ENCODE results near the gene IGF2BP3. TPM values are rescaled to one million over a fixed set of nuclear protein-coding genes. Genes with fewer than 3 reads are reported as not detected.
"Not testable (repeated sequence)": the region's sequence is repeated elsewhere in the genome, so short reads cannot be mapped to it uniquely, and the experiment has no call there.

Gene IGF2BP3
- total and polyA plus RNA-seq, 4 donors, result 0.18 to 60.2 (median 1.5) TPM

GRCh38 chr7:23491502-23491901 lies 21.2 kb upstream of the IGF2BP3 start:
- Histone ChIP-seq H3K36me3 (ENCODE audit: control insufficient read depth in 4 of 4, insufficient read depth in 4 of 4, low read length in 4 of 4) (no peaks in the 10 kb centered on the region), H3K9me3 (ENCODE audit: control insufficient read depth in 4 of 4, insufficient read depth in 3 of 4, low read length in 3 of 4) (no peaks in the 10 kb centered on the region), H3K27ac (ENCODE audit: low read depth in 1 of 2, low read length in 1 of 2) (no peak overlapping the region), H3K4me3 (no peak overlapping the region), H3K4me1 (ENCODE audit: control insufficient read depth in 5 of 5, insufficient read depth in 5 of 5, low read length in 5 of 5) (peaks cover 0 to 4% (median 0%) of the 10 kb centered on the region in 5 donors), H3K9ac (ENCODE audit: insufficient read depth in 1 of 2, low read length in 2 of 2) (no peak overlapping the region), H3K27me3 (ENCODE audit: control insufficient read depth in 3 of 3, insufficient read depth in 3 of 3, low read length in 2 of 3) (no peaks in the 10 kb centered on the region)
- TF ChIP-seq, protein P1, sequence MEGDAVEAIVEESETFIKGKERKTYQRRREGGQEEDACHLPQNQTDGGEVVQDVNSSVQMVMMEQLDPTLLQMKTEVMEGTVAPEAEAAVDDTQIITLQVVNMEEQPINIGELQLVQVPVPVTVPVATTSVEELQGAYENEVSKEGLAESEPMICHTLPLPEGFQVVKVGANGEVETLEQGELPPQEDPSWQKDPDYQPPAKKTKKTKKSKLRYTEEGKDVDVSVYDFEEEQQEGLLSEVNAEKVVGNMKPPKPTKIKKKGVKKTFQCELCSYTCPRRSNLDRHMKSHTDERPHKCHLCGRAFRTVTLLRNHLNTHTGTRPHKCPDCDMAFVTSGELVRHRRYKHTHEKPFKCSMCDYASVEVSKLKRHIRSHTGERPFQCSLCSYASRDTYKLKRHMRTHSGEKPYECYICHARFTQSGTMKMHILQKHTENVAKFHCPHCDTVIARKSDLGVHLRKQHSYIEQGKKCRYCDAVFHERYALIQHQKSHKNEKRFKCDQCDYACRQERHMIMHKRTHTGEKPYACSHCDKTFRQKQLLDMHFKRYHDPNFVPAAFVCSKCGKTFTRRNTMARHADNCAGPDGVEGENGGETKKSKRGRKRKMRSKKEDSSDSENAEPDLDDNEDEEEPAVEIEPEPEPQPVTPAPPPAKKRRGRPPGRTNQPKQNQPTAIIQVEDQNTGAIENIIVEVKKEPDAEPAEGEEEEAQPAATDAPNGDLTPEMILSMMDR (IDR thresholded peaks at IDR 0.05; ENCODE audit: control extremely low read depth, extremely low read depth), result no peak
- DNase-seq, result no peak
- no peak for ATAC-seq (ENCODE audit: insufficient read depth, low FRiP score)
- 29 to 47% methylated on average over 3 of the region's 3 CpGs for WGBS, 2 donors

GRCh38 chr7:23490357-23491135 lies 20.3 kb upstream of the IGF2BP3 start:
- peak overlapping the region; percentile 81 to 86 for H3K9ac ChIP-seq (ENCODE audit: insufficient read depth in 1 of 2, low read length in 2 of 2)
- H3K9me3 ChIP-seq (ENCODE audit: control insufficient read depth in 4 of 4, insufficient read depth in 3 of 4, low read length in 3 of 4), result no peaks in the 10 kb centered on the region
- TF ChIP-seq, protein P1 (IDR thresholded peaks at IDR 0.05; ENCODE audit: control extremely low read depth, extremely low read depth), result no peak
- DNase-seq (peak; percentile 70 to 85 (median 82)), ATAC-seq (ENCODE audit: insufficient read depth, low FRiP score) (peak; percentile 75)
- peaks cover 0 to 4% (median 0%) of the 10 kb centered on the region in 5 donors for H3K4me1 ChIP-seq (ENCODE audit: control insufficient read depth in 5 of 5, insufficient read depth in 5 of 5, low read length in 5 of 5)
- 43 to 58% methylated on average over 56 of the region's 56 CpGs for WGBS, 2 donors
- no peaks in the 10 kb centered on the region for H3K36me3 ChIP-seq (ENCODE audit: control insufficient read depth in 4 of 4, insufficient read depth in 4 of 4, low read length in 4 of 4)
- H3K4me3 ChIP-seq, result peak overlapping the region; percentile 46
- H3K27me3 ChIP-seq (ENCODE audit: control insufficient read depth in 3 of 3, insufficient read depth in 3 of 3, low read length in 2 of 3), result no peaks in the 10 kb centered on the region
- H3K27ac ChIP-seq (ENCODE audit: low read depth in 1 of 2, low read length in 1 of 2), result peak overlapping the region in 1 of 2 donors; percentile 64

GRCh38 chr7:23488714-23489113 lies 18.4 kb upstream of the IGF2BP3 start:
- H3K9me3 ChIP-seq (ENCODE audit: control insufficient read depth in 4 of 4, insufficient read depth in 3 of 4, low read length in 3 of 4); H3K4me3 ChIP-seq; H3K4me1 ChIP-seq (ENCODE audit: control insufficient read depth in 5 of 5, insufficient read depth in 5 of 5, low read length in 5 of 5); H3K9ac ChIP-seq (ENCODE audit: insufficient read depth in 1 of 2, low read length in 2 of 2); H3K36me3 ChIP-seq (ENCODE audit: control insufficient read depth in 4 of 4, insufficient read depth in 4 of 4, low read length in 4 of 4); ATAC-seq (ENCODE audit: insufficient read depth, low FRiP score); H3K27ac ChIP-seq (ENCODE audit: low read depth in 1 of 2, low read length in 1 of 2); DNase-seq; H3K27me3 ChIP-seq (ENCODE audit: control insufficient read depth in 3 of 3, insufficient read depth in 3 of 3, low read length in 2 of 3): not testable (repeated sequence)
- WGBS, 2 donors, result 98 to 99% methylated on average over 11 to 13 of the region's 13 CpGs

GRCh38 chr7:23487670-23488069 lies 17.4 kb upstream of the IGF2BP3 start:
- Histone ChIP-seq H3K27ac (ENCODE audit: low read depth in 1 of 2, low read length in 1 of 2) (no peak overlapping the region), H3K9ac (ENCODE audit: insufficient read depth in 1 of 2, low read length in 2 of 2) (no peak overlapping the region), H3K9me3 (ENCODE audit: control insufficient read depth in 4 of 4, insufficient read depth in 3 of 4, low read length in 3 of 4) (no peaks in the 10 kb centered on the region), H3K36me3 (ENCODE audit: control insufficient read depth in 4 of 4, insufficient read depth in 4 of 4, low read length in 4 of 4) (no peaks in the 10 kb centered on the region), H3K4me1 (ENCODE audit: control insufficient read depth in 5 of 5, insufficient read depth in 5 of 5, low read length in 5 of 5) (peaks cover 0 to 4% (median 0%) of the 10 kb centered on the region in 5 donors), H3K4me3 (no peak overlapping the region), H3K27me3 (ENCODE audit: control insufficient read depth in 3 of 3, insufficient read depth in 3 of 3, low read length in 2 of 3) (no peaks in the 10 kb centered on the region)
- 62 to 63% methylated on average over 4 of the region's 4 CpGs for whole genome bisulfite sequencing, 2 donors
- DNase-seq, result no peak
- no peak for ATAC-seq (ENCODE audit: insufficient read depth, low FRiP score)
- TF ChIP-seq, protein P1 (IDR thresholded peaks at IDR 0.05; ENCODE audit: control extremely low read depth, extremely low read depth), result no peak

Data from lung (tissue), 12 donors.